GM19193 (cell line): ENCODE results near the gene NRGN.

Source experiments
- POLR2A ChIP-seq: IDR thresholded peaks from 4 replicates; pipeline ENCODE4 v1.6.1; 2011; ENCODE audit not compliant: insufficient read depth, insufficient read length; ENCODE audit errors: extremely low read depth

The NRGN gene

DNA sequence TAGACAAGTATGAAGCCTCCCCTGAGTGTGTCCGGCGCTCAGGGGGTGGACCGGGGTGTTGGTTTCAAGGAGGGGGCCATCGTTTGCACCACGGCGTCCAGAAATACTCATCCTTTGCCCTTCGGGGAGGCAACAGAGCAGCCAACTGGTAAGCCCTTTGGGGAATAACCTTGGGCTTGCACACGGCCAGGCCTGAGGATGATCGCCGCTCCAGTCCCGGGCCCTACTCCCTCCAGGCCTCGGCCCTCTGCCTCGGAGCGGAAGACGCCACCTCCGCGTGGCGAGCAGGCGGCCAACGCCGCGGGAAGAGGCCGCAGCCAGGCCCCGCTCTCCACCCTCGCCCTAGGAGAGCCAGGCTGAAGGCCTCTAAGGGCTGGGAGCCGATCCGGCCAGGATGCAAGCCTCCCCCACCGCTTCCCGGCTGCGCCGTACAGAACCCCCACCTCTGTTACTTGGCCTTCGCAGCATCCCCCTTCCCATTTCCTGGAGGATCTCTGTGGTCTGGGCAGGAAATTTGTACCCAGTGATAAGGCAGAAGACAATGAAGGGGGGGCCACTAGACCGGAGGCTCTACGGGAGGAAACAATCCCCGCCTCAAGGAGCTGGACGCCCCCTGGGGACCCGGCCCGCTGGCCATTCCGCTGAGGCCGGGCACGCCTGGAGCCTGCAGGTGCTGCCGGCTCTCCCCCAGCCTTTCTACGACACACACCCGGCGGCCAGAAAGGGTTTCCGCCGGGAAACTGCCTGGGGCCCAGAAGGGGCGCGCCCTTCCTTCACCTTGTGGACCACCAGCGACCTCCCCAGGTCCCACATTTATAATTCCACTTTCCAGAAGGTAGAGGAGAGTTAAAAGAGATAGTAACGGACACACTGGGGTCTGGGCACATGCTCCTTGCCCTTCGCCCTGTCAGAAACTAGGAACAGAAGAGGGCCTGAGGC is 19.8 kb downstream of the NRGN start:
- TF ChIP-seq POLR2A = no peak

DNA sequence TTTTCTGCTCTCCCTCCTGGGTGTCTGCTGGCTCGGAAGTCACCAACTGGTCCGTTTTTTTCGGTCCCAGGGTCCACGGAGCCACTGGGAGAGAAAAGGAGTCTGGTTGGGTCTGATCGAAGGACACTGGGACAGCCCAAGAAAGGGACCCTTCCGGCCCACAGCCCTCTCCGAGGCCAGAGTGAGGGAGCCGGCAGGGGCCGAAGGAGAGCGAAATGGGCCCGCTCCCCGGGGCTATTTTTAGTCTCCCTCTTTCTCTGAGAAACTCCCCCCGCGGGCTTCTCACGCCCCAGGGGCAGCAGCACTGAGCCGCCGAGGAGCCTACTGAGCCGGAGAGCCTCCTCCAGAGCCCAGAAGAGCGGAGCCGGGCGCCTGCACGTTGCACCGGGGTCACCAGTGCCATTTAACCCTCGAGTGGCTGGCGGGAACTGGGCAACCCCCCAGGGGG is 20.5 kb downstream of the NRGN start:
- TF ChIP-seq POLR2A = peak; percentile 53

DNA sequence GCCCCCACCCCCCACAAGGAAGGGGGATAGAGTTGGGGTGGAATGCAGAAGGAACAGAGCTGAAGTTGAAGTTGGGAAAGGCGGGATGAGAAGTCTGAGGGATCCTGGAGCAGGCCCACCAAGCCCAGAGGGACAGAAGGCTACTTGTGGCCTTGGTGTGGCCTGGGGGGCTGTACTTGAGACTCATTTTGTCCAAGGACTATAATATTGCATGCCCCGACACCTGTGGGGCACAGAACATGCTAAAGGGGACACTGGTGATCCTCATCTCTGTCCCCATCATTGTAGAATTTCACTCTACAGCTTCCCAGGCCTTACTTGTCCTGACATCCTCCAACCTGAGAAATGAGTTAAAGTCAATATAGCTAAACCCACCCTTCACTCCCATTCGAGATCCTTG is 21.1 kb downstream of the NRGN start:
- no peak for TF ChIP-seq POLR2A

DNA sequence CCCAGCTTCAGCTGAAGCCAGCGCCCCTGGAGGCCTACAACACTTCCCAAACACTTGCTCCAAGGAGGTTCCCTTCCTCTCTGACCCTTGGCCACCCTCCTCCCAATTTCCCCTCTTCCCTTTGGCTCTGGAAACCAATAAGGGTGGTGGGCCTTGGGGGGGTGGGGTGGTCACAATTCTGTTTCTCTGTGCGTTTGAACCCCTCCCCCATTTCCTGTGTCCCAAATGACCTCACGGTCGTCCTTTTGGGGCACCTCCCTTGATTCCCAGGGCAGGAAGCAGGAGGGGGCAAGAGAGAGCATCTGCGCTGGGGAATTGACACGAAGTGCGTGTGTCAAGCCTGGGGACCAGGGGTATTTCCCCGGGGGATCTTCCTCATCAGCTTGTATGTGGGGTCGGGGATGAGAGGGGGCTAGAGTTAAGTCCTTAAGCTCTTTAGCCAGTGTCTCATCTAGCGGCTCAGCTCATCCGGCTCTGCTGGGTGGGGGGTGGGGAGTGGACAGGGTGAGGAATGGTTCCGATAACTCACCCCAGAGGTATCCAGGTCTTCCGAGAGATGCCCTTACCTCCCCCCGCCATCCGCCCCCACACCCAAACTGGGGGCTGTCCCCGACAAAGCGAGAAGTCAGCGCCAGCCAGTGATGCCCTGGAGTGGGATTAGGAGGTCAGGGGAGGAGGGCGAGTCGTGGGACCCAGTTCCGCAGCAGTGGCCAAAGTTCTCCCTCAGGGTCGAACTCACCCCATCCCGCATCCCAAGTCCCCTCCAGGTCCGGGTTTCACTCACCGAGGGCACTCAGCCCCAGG is 21.8 kb downstream of the NRGN start:
- TF ChIP-seq POLR2A = no peak

DNA sequence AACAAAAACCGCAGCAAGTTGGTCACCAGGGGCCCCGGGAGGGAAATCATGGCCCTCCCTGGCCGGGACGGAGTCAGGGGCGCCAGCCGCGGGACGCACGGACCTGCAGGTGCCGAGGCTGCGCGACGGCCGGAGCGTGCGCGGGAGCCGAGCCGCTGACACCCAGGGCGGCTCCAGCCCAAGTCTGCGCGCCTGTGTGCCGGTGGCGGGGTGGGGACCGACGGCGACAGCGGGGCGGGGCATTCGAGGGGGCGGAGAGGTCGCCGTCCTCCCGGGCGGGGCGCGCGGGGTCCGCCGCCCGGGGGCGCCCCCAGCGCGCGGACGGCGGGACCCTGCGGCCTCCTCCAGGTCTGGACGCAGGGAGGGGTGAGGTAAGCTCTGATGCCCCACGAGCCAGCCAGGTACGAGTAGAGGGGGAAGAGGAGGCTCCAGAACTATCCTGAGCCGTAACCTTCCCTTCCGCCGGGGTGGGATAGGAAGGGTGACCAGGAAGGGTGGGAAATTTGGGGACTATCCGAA is 22.4 kb downstream of the NRGN start, which contains the start of gene ESAM:
Gene ESAM, minus strand, starts transcription at position 186 of the 519 bp plus-strand sequence. Its CDS starts 136 bp downstream, at position 50.
- TF ChIP-seq POLR2A = peak; percentile 95

DNA sequence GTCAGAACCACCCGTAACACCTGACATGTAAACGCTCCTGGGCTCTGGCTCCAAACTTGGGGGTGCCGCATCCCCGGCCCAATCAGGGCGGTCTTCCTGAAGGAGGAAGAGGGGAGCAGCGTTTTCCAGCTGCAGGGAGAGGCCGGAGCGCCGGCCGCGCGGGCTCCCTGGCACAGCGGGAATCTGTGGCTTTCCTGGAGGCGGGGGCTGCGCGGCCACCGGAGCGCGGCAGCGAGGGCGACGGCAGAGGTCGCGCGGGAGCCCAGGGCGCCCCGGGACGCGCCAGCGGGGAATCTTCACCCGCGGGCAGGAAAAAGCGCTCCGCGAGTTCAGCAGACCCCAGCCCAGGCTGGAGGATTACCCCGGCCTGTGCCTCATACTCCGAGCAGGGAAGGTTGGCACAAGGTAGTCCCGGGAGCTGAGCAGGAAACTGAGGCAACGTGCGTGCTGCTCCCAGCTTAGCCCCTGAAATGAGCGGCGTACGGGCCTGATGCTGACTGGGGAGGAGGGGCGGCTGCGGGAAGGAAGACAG is 22.9 kb downstream of the NRGN start:
- no peak for TF ChIP-seq POLR2A

DNA sequence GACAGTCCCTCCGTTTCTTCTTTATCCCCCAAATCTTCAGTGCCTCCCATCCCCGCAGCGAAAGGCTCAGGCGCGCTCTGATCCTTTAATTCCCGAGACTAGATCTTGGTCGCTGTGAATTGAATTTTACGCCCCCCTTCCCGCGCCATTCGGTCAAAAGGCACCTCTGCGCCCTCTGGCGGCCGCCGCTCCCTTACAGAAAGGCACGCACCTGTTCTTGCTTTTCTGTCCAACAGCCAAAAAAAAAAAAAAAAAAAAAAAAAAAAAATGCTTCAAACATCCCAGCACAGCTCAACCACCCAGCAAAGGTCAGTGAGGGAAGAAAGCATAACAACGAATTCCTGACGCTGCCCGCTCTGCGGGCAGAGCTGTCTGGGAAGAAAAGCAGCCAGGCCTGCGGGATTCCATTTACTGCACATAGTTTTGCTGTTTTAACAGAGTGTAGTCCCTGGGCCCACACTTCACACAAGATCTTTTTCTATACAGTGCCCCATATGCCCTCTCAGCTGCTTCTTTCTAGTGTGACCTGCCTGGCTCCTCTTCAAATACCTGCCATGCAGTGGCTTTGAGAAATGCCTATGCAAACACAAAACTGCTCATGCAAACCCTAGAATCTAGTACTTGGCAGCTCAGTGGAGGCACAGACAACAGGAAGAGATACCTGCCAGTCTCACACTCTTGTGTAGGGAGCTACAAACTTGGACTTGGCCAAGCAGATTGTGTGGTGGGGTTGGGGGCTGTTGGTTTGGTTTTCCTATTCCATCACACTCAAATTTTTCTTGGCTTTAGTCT is 23.6 kb downstream of the NRGN start:
- TF ChIP-seq POLR2A = no peak

DNA sequence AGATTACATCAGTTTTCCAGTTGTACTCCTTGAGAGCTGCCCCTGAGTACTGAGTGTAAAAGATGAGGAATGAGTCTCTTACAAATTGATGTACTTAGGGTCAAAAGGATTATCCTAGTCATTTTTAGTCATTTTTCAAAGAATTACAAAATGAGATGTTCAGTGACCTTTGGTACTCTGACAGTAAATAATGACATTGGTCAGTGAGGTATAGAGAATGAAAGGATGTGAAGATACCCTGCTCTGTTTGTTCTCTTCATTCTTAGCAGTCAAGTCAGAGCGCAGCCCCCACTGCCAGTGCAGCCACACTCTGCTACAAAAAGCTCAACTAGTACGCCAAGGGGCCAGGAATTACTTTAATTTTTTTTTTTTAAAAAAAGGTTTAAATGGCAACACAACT is 26.4 kb downstream of the NRGN start:
- no peak for TF ChIP-seq POLR2A

DNA sequence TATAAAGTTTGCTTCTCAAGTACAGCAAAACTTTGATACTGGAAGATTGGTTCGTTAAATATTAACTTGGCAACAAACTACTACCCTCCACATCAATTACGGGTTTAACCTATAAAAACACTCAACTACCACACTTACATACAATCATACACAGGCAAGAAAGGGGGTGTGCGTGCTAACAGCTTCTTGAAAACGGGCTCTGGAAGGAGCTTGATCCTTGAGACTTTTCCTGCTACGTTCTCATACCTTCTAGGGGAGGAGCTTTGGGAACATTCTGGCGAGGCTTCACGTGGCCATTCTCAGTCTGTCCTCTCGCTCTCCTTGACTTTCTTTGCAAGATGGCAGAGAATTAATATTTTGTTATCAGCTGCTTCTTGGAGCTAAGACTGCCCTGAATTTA is 29.2 kb downstream of the NRGN start:
- TF ChIP-seq POLR2A = no peak

DNA sequence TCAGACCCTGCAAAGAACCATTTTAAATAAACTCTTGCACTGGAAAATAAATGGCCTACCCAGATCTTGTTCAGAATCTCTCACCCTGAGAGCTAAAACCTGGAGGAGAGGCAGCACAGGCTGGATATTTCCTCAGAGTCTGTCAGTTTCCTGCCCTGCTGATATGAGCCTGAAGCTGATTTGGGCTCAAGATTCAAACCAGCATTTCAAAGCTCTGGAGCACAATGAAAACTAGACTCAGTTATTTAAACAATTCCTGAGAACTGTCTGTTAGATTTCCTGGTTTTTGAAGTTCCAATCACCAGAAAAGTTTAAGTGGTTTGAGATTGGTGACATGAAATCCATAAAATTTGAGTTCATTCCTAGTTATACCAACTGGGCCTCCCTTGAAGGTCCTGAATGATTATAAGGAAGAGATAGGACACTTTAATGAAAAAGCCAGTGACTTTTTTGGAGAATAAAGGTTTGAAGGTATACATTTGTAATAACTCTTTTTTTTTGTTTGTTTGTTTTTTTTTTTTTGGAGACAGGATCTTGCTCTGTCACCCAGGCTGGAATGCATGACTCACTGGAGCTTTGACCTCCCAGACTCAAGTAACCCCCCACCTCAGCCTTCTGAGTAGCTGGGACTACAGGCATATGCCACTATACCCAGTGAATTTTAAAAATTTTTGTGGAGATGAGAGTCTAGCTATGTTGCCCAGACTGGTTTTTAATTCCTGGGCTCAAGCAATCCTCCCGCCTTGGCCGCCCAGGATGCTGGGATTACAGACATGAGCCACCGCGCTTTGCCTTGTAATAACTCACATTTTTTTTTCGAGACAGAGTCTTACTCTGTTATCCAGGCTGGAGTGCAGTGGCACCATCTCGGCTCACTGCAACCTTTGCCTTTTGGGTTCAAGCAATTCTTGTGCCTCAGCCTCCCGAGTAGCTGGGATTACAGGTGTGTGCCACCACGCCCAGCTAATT is 30.3 kb downstream of the NRGN start:
- no peak for TF ChIP-seq POLR2A

DNA sequence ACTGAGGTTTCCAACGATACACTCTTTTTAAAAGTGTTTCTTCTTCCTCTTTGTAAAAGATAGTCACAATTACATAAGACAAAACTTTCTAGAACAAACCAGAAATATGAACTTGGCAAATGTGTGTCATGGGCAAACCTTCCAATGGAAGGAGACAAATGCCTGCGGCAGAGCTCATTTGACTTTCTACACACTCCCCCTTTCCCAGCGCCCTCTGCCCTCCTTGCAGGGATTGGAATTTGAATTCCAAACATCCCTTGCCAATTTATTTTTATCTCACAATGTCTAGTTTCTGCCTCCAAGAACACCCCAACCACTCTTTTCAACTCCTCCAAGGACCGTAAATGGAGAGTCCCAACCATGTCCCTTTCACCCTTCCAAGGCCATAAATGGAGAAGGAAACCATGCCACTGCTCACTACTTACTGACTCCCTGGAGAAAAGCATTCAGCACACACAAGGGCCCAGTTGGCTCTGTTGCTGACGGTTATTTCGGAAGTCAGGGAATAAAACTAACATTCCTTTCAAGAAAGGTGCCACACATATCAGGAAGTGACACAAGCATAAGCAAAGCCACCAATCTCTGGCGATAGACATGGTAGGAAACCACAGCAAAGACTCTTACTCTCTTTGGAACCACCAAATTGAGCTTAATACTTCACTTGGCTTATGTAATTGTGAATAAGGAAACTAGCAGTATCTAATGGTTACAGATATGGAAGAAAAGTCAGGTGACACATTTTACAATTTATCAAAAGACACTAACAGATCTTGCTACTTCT is 37.3 kb downstream of the NRGN start:
- TF ChIP-seq POLR2A = no peak

DNA sequence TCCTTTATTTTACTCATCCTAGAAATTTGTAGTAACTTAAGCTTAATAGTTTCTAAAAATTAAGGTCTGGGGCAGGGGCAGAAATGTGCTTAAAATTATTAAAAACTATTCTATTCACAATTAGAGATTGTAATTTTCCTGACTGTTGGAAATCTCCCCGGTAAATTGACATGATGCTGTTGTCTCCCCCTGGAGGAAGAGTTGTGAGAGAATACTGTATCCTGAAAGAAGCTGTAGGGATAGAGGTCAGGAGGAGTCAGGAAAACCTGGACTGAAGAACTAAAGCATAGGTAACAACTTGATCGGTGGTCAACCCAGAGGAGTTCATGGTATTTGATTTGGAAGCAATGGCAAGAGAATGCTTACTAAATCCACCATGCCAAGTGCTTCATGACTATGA is 38.5 kb downstream of the NRGN start:
- no peak for TF ChIP-seq POLR2A
